MM.1S (cell line): ENCODE data around the gene MYH6.
"Not testable (repeated sequence)": the region's sequence is repeated elsewhere in the genome, so short reads cannot be mapped to it uniquely, and the experiment has no call there.

Experiments used
- EZH2 ChIP-seq: fragments of 300-600 bp; sonication (generic); optimal IDR thresholded peaks from 2 replicates; pipeline ENCODE3; 2017; ENCODE audit warnings: low read depth, mild to moderate bottlenecking, antibody characterized with exemption, low read length, mixed read lengths
- TF ChIP-seq, protein P1 (sequence below): fragments of 300-600 bp; sonication (generic); IDR thresholded peaks from 2 replicates; pipeline ENCODE4 v1.5.1; 2016; ENCODE audit warnings: antibody characterized with exemption, low read length, mixed read lengths

- TF ChIP-seq, protein P1, sequence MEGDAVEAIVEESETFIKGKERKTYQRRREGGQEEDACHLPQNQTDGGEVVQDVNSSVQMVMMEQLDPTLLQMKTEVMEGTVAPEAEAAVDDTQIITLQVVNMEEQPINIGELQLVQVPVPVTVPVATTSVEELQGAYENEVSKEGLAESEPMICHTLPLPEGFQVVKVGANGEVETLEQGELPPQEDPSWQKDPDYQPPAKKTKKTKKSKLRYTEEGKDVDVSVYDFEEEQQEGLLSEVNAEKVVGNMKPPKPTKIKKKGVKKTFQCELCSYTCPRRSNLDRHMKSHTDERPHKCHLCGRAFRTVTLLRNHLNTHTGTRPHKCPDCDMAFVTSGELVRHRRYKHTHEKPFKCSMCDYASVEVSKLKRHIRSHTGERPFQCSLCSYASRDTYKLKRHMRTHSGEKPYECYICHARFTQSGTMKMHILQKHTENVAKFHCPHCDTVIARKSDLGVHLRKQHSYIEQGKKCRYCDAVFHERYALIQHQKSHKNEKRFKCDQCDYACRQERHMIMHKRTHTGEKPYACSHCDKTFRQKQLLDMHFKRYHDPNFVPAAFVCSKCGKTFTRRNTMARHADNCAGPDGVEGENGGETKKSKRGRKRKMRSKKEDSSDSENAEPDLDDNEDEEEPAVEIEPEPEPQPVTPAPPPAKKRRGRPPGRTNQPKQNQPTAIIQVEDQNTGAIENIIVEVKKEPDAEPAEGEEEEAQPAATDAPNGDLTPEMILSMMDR, result not testable (repeated sequence)
- not testable (repeated sequence) for TF ChIP-seq EZH2
These were observed 17.7 kb upstream of the MYH6 start for GRCh38 chr14:23425798-23426197.
